Esophagus muscularis mucosa (tissue), 4 donors: ENCODE measurements around the gene TWNK. TPM values are rescaled to one million over a fixed set of nuclear protein-coding genes. Genes with fewer than 3 reads are reported as not detected.
"Not testable (repeated sequence)": the region's sequence is repeated elsewhere in the genome, so short reads cannot be mapped to it uniquely, and the experiment has no call there.

Experiments used
- DNase-seq: peaks from one replicate; pipeline ENCODE4 v3.0.0-alpha.2; 2017; ENCODE audit errors: extremely low spot score
- H3K27ac ChIP-seq, 4 donors: fragments of 200-600 bp; sonication (generic); replicated peaks in 1 of 4; 1 replicate in 3 of 4; 2 replicates in 1 of 4; pipeline ENCODE4 v1.5.1; 2016 to 2019; ENCODE audit warnings: mild to moderate bottlenecking in 1 of 4
- H3K27me3 ChIP-seq, 4 donors: fragments of 200-600 bp; sonication (generic); one replicate each; pipeline versions ENCODE4 v1.5.1 to v1.6.0; 2016 to 2019
- H3K36me3 ChIP-seq, 4 donors: fragments of 200-600 bp; sonication (generic); one replicate each; pipeline ENCODE4 v1.5.1; 2016 to 2019
- H3K4me1 ChIP-seq, 4 donors: fragments of 200-600 bp; sonication (generic); one replicate each; pipeline ENCODE4 v1.5.1; 2016 to 2019
- H3K4me3 ChIP-seq, 4 donors: fragments of 200-600 bp; sonication (generic); 1 replicate in 2 of 4; 2 replicates in 2 of 4; pipeline ENCODE4 v1.5.1; 2016 to 2019; ENCODE audit warnings: mild to moderate bottlenecking in 4 of 4, moderate library complexity in 1 of 4
- H3K9me3 ChIP-seq, 4 donors: fragments of 200-600 bp; sonication (generic); 1 replicate in 3 of 4; 2 replicates in 1 of 4; pipeline ENCODE4 v1.5.1; 2016 to 2019
- CTCF ChIP-seq, 3 experiments: fragments of 200-600 bp in 2 of 3; fragments of 450-650 bp in 1 of 3; sonication (generic) in 2 of 3; IDR thresholded peaks; one replicate each; pipeline ENCODE4 v1.5.1; 2017 to 2019; ENCODE audit warnings: antibody characterized with exemption in 3 of 3, mild to moderate bottlenecking in 2 of 3, moderate library complexity in 1 of 3
- EP300 ChIP-seq: sonication (generic); formaldehyde crosslinking; IDR thresholded peaks from one replicate; pipeline ENCODE4 v1.6.1; 2017; ENCODE audit warnings: antibody characterized with exemption
- POLR2A ChIP-seq: fragments of 450-650 bp; IDR thresholded peaks from one replicate; pipeline ENCODE4 v1.6.1; 2017; ENCODE audit warnings: antibody characterized with exemption, moderate library complexity, mild to moderate bottlenecking, low read depth
- POLR2AphosphoS5 ChIP-seq, 2 donors: sonication (generic); formaldehyde crosslinking; IDR thresholded peaks; one replicate each; pipeline ENCODE4 v1.6.1; 2017; ENCODE audit warnings: antibody characterized with exemption in 2 of 2
- WGBS: methylation state at CpG from one replicate; pipeline ENCODE4 v1.1.5; 2018; 5-methylcytosine and 5-hydroxymethylcytosine counted together
- intact Hi-C: fragments of 100-400 bp; cut with DNase I; formaldehyde crosslinking; loops from one replicate; pipeline ENCODE4 v1.15.1; 2023
- total RNA-seq, 4 donors: library from RNA; depleted of rRNA; stranded (reverse); fragments of >200 nt; gene quantifications; one replicate each; pipeline versions ENCODE4 v1.1.0 to v1.2.1, GENCODE V29; 2016

Gene TWNK
- total RNA-seq, 4 donors from 2014 or later, result 3.7 to 11.1 (median 9.0) TPM

GRCh38 chr10:100970076-100970913 lies 17.0 kb upstream of the TWNK start:
- DNase-seq, result peak; percentile 88
- 54% methylated on average over 13 of the region's 13 CpGs for WGBS
- no peak for TF ChIP-seq EP300
- no peak for TF ChIP-seq CTCF (IDR thresholded peaks at IDR 0.05)
- TF ChIP-seq POLR2A, result no peak
- no peak for TF ChIP-seq POLR2AphosphoS5 (IDR thresholded peaks at IDR 0.05)

GRCh38 chr10:100970914-100971811 lies 16.2 kb upstream of the TWNK start:
- intact Hi-C loops, result no loop called here
- 58% methylated on average over 3 of the region's 4 CpGs for WGBS
- Histone ChIP-seq H3K36me3 (peaks cover 0 to 6% (median 2%) of the 10 kb centered on the region in 4 donors), H3K4me3 (no peak overlapping the region), H3K27me3 (peaks cover 0 to 5% (median 0%) of the 10 kb centered on the region in 4 donors), H3K9me3 (no peaks in the 10 kb centered on the region), H3K27ac (no peak overlapping the region), H3K4me1 (peaks cover 7 to 25% (median 19%) of the 10 kb centered on the region in 4 donors)
- no peak for DNase-seq
- TF ChIP-seq POLR2AphosphoS5 (IDR thresholded peaks at IDR 0.05), result no peak
- no peak for TF ChIP-seq CTCF (IDR thresholded peaks at IDR 0.05)
- no peak for TF ChIP-seq POLR2A
- TF ChIP-seq EP300, result no peak

More at GRCh38 chr10:100970076-100970913, 17.0 kb upstream of the TWNK start:
- H3K9me3 ChIP-seq, result no peaks in the 10 kb centered on the region
- H3K36me3 ChIP-seq, result peaks cover 0 to 13% (median 10%) of the 10 kb centered on the region in 4 donors
- intact Hi-C loops, result no loop called here
- H3K4me3 ChIP-seq, result peak overlapping the region; percentile 53 to 73 (median 62)
- peaks cover 7 to 25% (median 19%) of the 10 kb centered on the region in 4 donors for H3K4me1 ChIP-seq
- H3K27me3 ChIP-seq, result peaks cover 0 to 5% (median 0%) of the 10 kb centered on the region in 4 donors
- H3K27ac ChIP-seq, result no peak overlapping the region

- TF ChIP-seq POLR2A (no peak), CTCF (IDR thresholded peaks at IDR 0.05) (no peak), POLR2AphosphoS5 (IDR thresholded peaks at IDR 0.05) (no peak), EP300 (no peak)
- no peak overlapping the region for H3K4me3 ChIP-seq
- WGBS, result 69% methylated on average over 11 of the region's 13 CpGs
- no peak overlapping the region for H3K27ac ChIP-seq
- no peak for DNase-seq
- intact Hi-C loops, result no loop called here
- peaks cover 0 to 6% (median under 1%) of the 10 kb centered on the region in 4 donors for H3K36me3 ChIP-seq
- H3K4me1 ChIP-seq, result peaks cover 7 to 25% (median 19%) of the 10 kb centered on the region in 4 donors
- H3K27me3 ChIP-seq, result peaks cover 0 to 5% (median 0%) of the 10 kb centered on the region in 4 donors
- H3K9me3 ChIP-seq, result no peaks in the 10 kb centered on the region
Measured at GRCh38 chr10:100972115-100972903, 15.0 kb upstream of the TWNK start.

GRCh38 chr10:100972904-100973535 lies 14.3 kb upstream of the TWNK start:
- Histone ChIP-seq H3K27me3 (peaks cover 0 to 5% (median 0%) of the 10 kb centered on the region in 4 donors), H3K9me3 (no peaks in the 10 kb centered on the region), H3K27ac (no peak overlapping the region), H3K4me1 (peaks cover 7 to 24% (median 19%) of the 10 kb centered on the region in 4 donors), H3K4me3 (no peak overlapping the region), H3K36me3 (peaks cover 0 to 13% (median 4%) of the 10 kb centered on the region in 4 donors)
- no peak for DNase-seq
- WGBS, result 83% methylated on average over 1 of the region's 6 CpGs
- intact Hi-C loops, result no loop called here
- no peak for TF ChIP-seq POLR2AphosphoS5 (IDR thresholded peaks at IDR 0.05)
- no peak for TF ChIP-seq EP300
- no peak for TF ChIP-seq POLR2A
- no peak for TF ChIP-seq CTCF (IDR thresholded peaks at IDR 0.05)

GRCh38 chr10:100975397-100975796 lies 11.9 kb upstream of the TWNK start:
- H3K4me3 ChIP-seq, DNase-seq, H3K27me3 ChIP-seq, H3K4me1 ChIP-seq, H3K27ac ChIP-seq, intact Hi-C loops, H3K9me3 ChIP-seq: not testable (repeated sequence)
- H3K36me3 ChIP-seq, result peaks cover 0 to 36% (median 28%) of the 10 kb centered on the region in 4 donors
- 84% methylated on average over 8 of the region's 8 CpGs for WGBS
